Lung (tissue), 12 donors: ENCODE results near the gene ACADL. TPM values are rescaled to one million over a fixed set of nuclear protein-coding genes. Genes with fewer than 3 reads are reported as not detected.
"Not testable (repeated sequence)": the region's sequence is repeated elsewhere in the genome, so short reads cannot be mapped to it uniquely, and the experiment has no call there.

Experiments used
- ATAC-seq: fragments of 200-7000 bp; cut with Tn5 transposase; one replicate; pipeline ENCODE4 v1.9.1; 2020; ENCODE audit warnings: moderate number of reproducible peaks; ENCODE audit not compliant: insufficient read depth, low FRiP score
- DNase-seq, 3 donors: peaks; one replicate each; pipeline ENCODE4 v3.0.0-alpha.2; 2013 to 2017
- H3K27ac ChIP-seq, 2 donors: one replicate each; pipeline ENCODE4 v1.5.1; 2013; ENCODE audit warnings: mild to moderate bottlenecking in 2 of 2, moderate library complexity in 2 of 2, control low read depth in 1 of 2, inconsistent platforms in 1 of 2, low read depth in 1 of 2, low read length in 1 of 2
- H3K27me3 ChIP-seq, 3 donors: one replicate each; pipeline ENCODE4 v1.5.1; 2013; ENCODE audit warnings: low read length in 2 of 3; ENCODE audit not compliant: control insufficient read depth in 3 of 3, insufficient read depth in 3 of 3
- H3K36me3 ChIP-seq, 4 donors: one replicate each; pipeline ENCODE4 v1.5.1; 2013; ENCODE audit warnings: low read length in 4 of 4, mild to moderate bottlenecking in 1 of 4, moderate library complexity in 1 of 4; ENCODE audit not compliant: control insufficient read depth in 4 of 4, insufficient read depth in 4 of 4
- H3K4me1 ChIP-seq, 5 donors: one replicate each; pipeline ENCODE4 v1.5.1; 2013; ENCODE audit warnings: low read length in 5 of 5, mild to moderate bottlenecking in 2 of 5, moderate library complexity in 1 of 5; ENCODE audit not compliant: control insufficient read depth in 5 of 5, insufficient read depth in 5 of 5
- H3K4me3 ChIP-seq: one replicate; pipeline ENCODE4 v1.5.1; 2013; ENCODE audit warnings: mild to moderate bottlenecking, control low read depth, moderate library complexity
- H3K9ac ChIP-seq, 2 donors: one replicate each; pipeline ENCODE4 v1.5.1; 2013; ENCODE audit warnings: low read length in 2 of 2, control low read depth in 1 of 2; ENCODE audit not compliant: insufficient read depth in 1 of 2
- H3K9me3 ChIP-seq, 4 donors: one replicate each; pipeline ENCODE4 v1.5.1; 2013; ENCODE audit warnings: low read length in 3 of 4, mild to moderate bottlenecking in 1 of 4, moderate library complexity in 1 of 4; ENCODE audit not compliant: control insufficient read depth in 4 of 4, insufficient read depth in 3 of 4
- WGBS, 2 donors: extraction: QIAGEN DNeasy Blood & Tissue Kit; methylation state at CpG; one replicate each; pipeline ENCODE4 v1.1.7; 2013; 5-methylcytosine and 5-hydroxymethylcytosine counted together
- polyA plus RNA-seq, 2 donors: library from polyadenylated mRNA; stranded (reverse); fragments of 200-250 nt; gene quantifications; one replicate each; pipeline ENCODE4 v1.2.1, GENCODE V29; 2013
- total RNA-seq, 2 donors: library from RNA; depleted of rRNA in 1 of 2; stranded (reverse); fragments of >200 nt in 1 of 2; gene quantifications; one replicate each; pipeline ENCODE4 v1.2.1, GENCODE V29; 2014 to 2021
- TF ChIP-seq, protein P1 (sequence below): IDR thresholded peaks from 2 replicates; pipeline ENCODE4 v1.5.1; 2012; ENCODE audit warnings: mild to moderate bottlenecking; ENCODE audit errors: control extremely low read depth, extremely low read depth
- donor health status: control.
- donor health status: control.
- donor health status: Bipolar disorder and iron deficiency.
- donor health status: healthy.
- donor health status: DM: yes; HTN: yes; CAD: no.

The ACADL gene
- total and polyA plus RNA-seq, 4 donors, result 7.9 to 43.6 (median 31.2) TPM

- Histone ChIP-seq H3K9me3 (no peaks in the 10 kb centered on the region), H3K27ac (no peak overlapping the region), H3K36me3 (no peaks in the 10 kb centered on the region), H3K27me3 (no peaks in the 10 kb centered on the region), H3K4me1 (peaks cover 0 to 36% (median 8%) of the 10 kb centered on the region in 5 donors), H3K4me3 (no peak overlapping the region), H3K9ac (no peak overlapping the region)
- TF ChIP-seq, protein P1, sequence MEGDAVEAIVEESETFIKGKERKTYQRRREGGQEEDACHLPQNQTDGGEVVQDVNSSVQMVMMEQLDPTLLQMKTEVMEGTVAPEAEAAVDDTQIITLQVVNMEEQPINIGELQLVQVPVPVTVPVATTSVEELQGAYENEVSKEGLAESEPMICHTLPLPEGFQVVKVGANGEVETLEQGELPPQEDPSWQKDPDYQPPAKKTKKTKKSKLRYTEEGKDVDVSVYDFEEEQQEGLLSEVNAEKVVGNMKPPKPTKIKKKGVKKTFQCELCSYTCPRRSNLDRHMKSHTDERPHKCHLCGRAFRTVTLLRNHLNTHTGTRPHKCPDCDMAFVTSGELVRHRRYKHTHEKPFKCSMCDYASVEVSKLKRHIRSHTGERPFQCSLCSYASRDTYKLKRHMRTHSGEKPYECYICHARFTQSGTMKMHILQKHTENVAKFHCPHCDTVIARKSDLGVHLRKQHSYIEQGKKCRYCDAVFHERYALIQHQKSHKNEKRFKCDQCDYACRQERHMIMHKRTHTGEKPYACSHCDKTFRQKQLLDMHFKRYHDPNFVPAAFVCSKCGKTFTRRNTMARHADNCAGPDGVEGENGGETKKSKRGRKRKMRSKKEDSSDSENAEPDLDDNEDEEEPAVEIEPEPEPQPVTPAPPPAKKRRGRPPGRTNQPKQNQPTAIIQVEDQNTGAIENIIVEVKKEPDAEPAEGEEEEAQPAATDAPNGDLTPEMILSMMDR, result no peak
- WGBS, 2 donors, result 87 to 93% methylated on average over 1 of the region's 1 CpG
- DNase-seq (no peak), ATAC-seq (no peak)
Measured at GRCh38 chr2:210177769-210178168, 47.5 kb downstream of the ACADL start.

GRCh38 chr2:210177115-210177514 lies 48.1 kb downstream of the ACADL start:
- ATAC-seq, H3K4me3 ChIP-seq: not testable (repeated sequence)
- 96 to 100% methylated on average over 1 of the region's 1 CpG for WGBS, 2 donors

GRCh38 chr2:210174086-210174485 lies 51.2 kb downstream of the ACADL start:
- no peak for DNase-seq
- H3K27me3 ChIP-seq, result no peaks in the 10 kb centered on the region
- TF ChIP-seq, protein P1, result no peak
- no peaks in the 10 kb centered on the region for H3K9me3 ChIP-seq
- no peak overlapping the region for H3K27ac ChIP-seq
- H3K9ac ChIP-seq, result no peak overlapping the region
- ATAC-seq, result no peak
- peaks cover 0 to 21% (median 0%) of the 10 kb centered on the region in 5 donors for H3K4me1 ChIP-seq
- no peaks in the 10 kb centered on the region for H3K36me3 ChIP-seq
- H3K4me3 ChIP-seq, result no peak overlapping the region

More at GRCh38 chr2:210177115-210177514, 48.1 kb downstream of the ACADL start:
- not testable (repeated sequence) for H3K27me3 ChIP-seq, H3K36me3 ChIP-seq, H3K27ac ChIP-seq, H3K9ac ChIP-seq, DNase-seq, H3K9me3 ChIP-seq
- H3K4me1 ChIP-seq, result peaks cover 0 to 42% (median 8%) of the 10 kb centered on the region in 5 donors

- ATAC-seq (no peak), DNase-seq (no peak)
- no peaks in the 10 kb centered on the region for H3K27me3 ChIP-seq
- 13 to 24% methylated on average over 8 of the region's 8 CpGs for WGBS, 2 donors
- no peak overlapping the region for H3K4me3 ChIP-seq
- H3K36me3 ChIP-seq, result peaks cover 0 to 2% (median 0%) of the 10 kb centered on the region in 4 donors
- H3K9me3 ChIP-seq, result no peaks in the 10 kb centered on the region
- H3K4me1 ChIP-seq, result peaks cover 0 to 33% (median 2%) of the 10 kb centered on the region in 5 donors
- peak overlapping the region; percentile 34 to 94 for H3K9ac ChIP-seq
- TF ChIP-seq, protein P1, result no peak
- peak overlapping the region; percentile 98 to 100 for H3K27ac ChIP-seq
Measured at GRCh38 chr2:210172219-210172575, 53.0 kb downstream of the ACADL start.
